SK-N-SH treated with all-trans-retinoic acid at 6 μM for 48 hours (cell line): ENCODE results near the gene DCST2.

ENCODE experiments used
- ATAC-seq: fragments of 200-7000 bp; cut with Tn5 transposase; 3 replicates; pipeline ENCODE4 v1.9.1; 2020; ENCODE audit warnings: mild to moderate bottlenecking, moderate library complexity
- ARNTL ChIP-seq: fragments of 450-650 bp; formaldehyde crosslinking; IDR thresholded peaks from 2 replicates; pipeline ENCODE4 v1.5.0; 2020; ENCODE audit warnings: low read depth, mild to moderate bottlenecking, moderate library complexity, borderline replicate concordance
- BACH2 ChIP-seq: fragments of 250-450 bp; sonication (Bioruptor Pico); IDR thresholded peaks from 2 replicates; pipeline ENCODE4 v1.9.0; 2021; ENCODE audit warnings: mild to moderate bottlenecking, borderline replicate concordance
- CSDC2 ChIP-seq: fragments of 250-450 bp; sonication (Bioruptor Pico); IDR thresholded peaks from 2 replicates; pipeline ENCODE4 v1.5.0; 2020; ENCODE audit warnings: mild to moderate bottlenecking, moderate library complexity
- ESRRG ChIP-seq: fragments of 250-450 bp; sonication (Bioruptor Pico); IDR thresholded peaks from 2 replicates; pipeline ENCODE4 v1.6.1; 2021; ENCODE audit warnings: mild to moderate bottlenecking
- GLIS3 ChIP-seq: fragments of 250-450 bp; sonication (Bioruptor Pico); IDR thresholded peaks from 2 replicates; pipeline ENCODE4 v1.5.0; 2020; ENCODE audit warnings: mild to moderate bottlenecking, moderate library complexity
- OSR1 ChIP-seq: fragments of 250-450 bp; sonication (Bioruptor Pico); IDR thresholded peaks from 2 replicates; pipeline ENCODE4 v1.8.0; 2022; ENCODE audit warnings: moderate library complexity, mild to moderate bottlenecking, inconsistent platforms
- PPARA ChIP-seq: fragments of 250-450 bp; sonication (Bioruptor Pico); IDR thresholded peaks from 2 replicates; pipeline ENCODE4 v1.5.0; 2020; ENCODE audit warnings: mild to moderate bottlenecking, borderline replicate concordance
- RARB ChIP-seq: fragments of 250-450 bp; sonication (Bioruptor Pico); IDR thresholded peaks from 2 replicates; pipeline ENCODE4 v1.8.0; 2021; ENCODE audit warnings: mild to moderate bottlenecking, moderate library complexity
- SNAI2 ChIP-seq: fragments of 250-450 bp; sonication (Bioruptor Pico); IDR thresholded peaks from 2 replicates; pipeline ENCODE4 v1.5.0; 2020; ENCODE audit warnings: mild to moderate bottlenecking, moderate library complexity
- TCF4 ChIP-seq: fragments of 250-450 bp; sonication (Bioruptor Pico); IDR thresholded peaks from 2 replicates; pipeline ENCODE4 v1.8.0; 2021; ENCODE audit warnings: mild to moderate bottlenecking, moderate library complexity, borderline replicate concordance
- TOX ChIP-seq: fragments of 250-450 bp; sonication (Bioruptor Pico); IDR thresholded peaks from 2 replicates; pipeline ENCODE4 v1.8.0; 2021; ENCODE audit warnings: mild to moderate bottlenecking, moderate library complexity, borderline replicate concordance
- ZC3H10 ChIP-seq: fragments of 250-450 bp; sonication (Bioruptor Pico); IDR thresholded peaks from 2 replicates; pipeline ENCODE4 v1.5.1; 2021; ENCODE audit warnings: mild to moderate bottlenecking, moderate library complexity
- ZFP3 ChIP-seq: fragments of 250-450 bp; sonication (Bioruptor Pico); IDR thresholded peaks from 2 replicates; pipeline ENCODE4 v1.5.0; 2020; ENCODE audit warnings: mild to moderate bottlenecking, moderate library complexity
- ZFP30 ChIP-seq: fragments of 450-650 bp; formaldehyde crosslinking; IDR thresholded peaks from 2 replicates; pipeline ENCODE4 v1.5.0; 2022; ENCODE audit warnings: mild to moderate bottlenecking, moderate library complexity
- ZNF565 ChIP-seq: fragments of 450-650 bp; formaldehyde crosslinking; conservative IDR thresholded peaks from 2 replicates; pipeline ENCODE4 v1.5.0; 2020; ENCODE audit warnings: low read depth, mild to moderate bottlenecking, moderate library complexity
- ZNF70 ChIP-seq: fragments of 450-650 bp; formaldehyde crosslinking; IDR thresholded peaks from 2 replicates; pipeline ENCODE4 v1.5.0; 2020; ENCODE audit warnings: mild to moderate bottlenecking, moderate library complexity
- ZNF8 ChIP-seq: fragments of 450-650 bp; formaldehyde crosslinking; IDR thresholded peaks from 2 replicates; pipeline ENCODE4 v1.5.0; 2020; ENCODE audit warnings: mild to moderate bottlenecking, moderate library complexity
- TF ChIP-seq, protein P1 (sequence below): fragments of 250-450 bp; sonication (Bioruptor Pico); IDR thresholded peaks from 2 replicates; pipeline ENCODE4 v1.5.0; 2020; ENCODE audit warnings: mild to moderate bottlenecking, moderate library complexity
- TF ChIP-seq, protein P2 (sequence below): fragments of 250-450 bp; sonication (Bioruptor Pico); IDR thresholded peaks from 2 replicates; pipeline ENCODE4 v1.5.1; 2020; ENCODE audit warnings: low read depth, mild to moderate bottlenecking, moderate library complexity
- TF ChIP-seq, protein P3 (sequence below): fragments of 250-450 bp; sonication (Bioruptor Pico); IDR thresholded peaks from 2 replicates; pipeline ENCODE4 v1.8.0; 2021; ENCODE audit warnings: low read depth, mild to moderate bottlenecking, moderate library complexity, borderline replicate concordance
- TF ChIP-seq, protein P4 (sequence below): fragments of 250-450 bp; sonication (Bioruptor Pico); IDR thresholded peaks from 2 replicates; pipeline ENCODE4 v1.8.0; 2020; ENCODE audit warnings: mild to moderate bottlenecking, moderate library complexity, borderline replicate concordance
- TF ChIP-seq, protein P5 (sequence below): fragments of 250-450 bp; sonication (Bioruptor Pico); IDR thresholded peaks from 2 replicates; pipeline ENCODE4 v1.5.1; 2021; ENCODE audit warnings: mild to moderate bottlenecking, moderate library complexity

Gene DCST2

DNA sequence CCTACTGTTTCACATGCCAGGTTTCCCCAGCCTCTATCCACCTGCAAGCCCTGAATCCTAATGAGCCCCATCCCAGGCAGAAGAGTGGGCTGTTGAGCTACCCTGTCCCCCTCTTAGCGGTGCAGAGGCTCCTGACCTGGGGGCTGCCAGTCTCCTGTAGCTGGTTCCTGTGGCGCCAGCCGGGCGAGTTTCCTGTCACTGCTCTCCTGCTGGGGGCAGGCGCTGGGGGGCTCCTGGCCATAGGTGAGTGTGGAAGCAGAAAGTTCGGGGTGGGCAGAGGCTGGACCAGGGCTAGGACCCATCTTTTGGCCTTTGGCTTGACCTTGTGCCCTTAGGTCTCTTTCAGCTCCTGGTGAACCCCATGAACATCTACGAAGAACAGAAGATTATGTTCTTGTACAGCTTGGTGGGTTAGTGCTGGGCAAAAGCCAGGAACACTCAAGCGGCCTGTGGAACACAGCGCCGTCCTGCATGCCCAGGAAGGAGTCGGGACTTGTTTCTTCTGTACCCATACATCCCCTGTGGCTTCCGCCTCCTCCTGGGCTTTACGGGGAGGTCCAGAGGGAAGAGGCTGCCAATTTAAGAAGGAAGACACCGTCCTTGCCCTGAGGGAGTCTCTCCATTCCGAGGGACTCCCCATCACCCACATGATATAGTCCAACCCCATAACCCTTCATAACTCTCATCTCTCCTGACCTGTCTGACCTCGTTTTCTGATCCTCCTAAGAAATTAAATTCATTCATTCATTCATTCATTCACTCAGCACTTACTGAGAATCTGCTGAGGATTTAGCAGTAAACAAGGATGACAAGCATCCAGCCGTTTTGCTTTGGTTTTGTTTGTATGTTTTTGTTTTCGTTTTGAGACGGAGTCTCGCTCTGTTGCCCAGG, 982 bp upstream of the DCST2 start:
- TF ChIP-seq, protein P1, sequence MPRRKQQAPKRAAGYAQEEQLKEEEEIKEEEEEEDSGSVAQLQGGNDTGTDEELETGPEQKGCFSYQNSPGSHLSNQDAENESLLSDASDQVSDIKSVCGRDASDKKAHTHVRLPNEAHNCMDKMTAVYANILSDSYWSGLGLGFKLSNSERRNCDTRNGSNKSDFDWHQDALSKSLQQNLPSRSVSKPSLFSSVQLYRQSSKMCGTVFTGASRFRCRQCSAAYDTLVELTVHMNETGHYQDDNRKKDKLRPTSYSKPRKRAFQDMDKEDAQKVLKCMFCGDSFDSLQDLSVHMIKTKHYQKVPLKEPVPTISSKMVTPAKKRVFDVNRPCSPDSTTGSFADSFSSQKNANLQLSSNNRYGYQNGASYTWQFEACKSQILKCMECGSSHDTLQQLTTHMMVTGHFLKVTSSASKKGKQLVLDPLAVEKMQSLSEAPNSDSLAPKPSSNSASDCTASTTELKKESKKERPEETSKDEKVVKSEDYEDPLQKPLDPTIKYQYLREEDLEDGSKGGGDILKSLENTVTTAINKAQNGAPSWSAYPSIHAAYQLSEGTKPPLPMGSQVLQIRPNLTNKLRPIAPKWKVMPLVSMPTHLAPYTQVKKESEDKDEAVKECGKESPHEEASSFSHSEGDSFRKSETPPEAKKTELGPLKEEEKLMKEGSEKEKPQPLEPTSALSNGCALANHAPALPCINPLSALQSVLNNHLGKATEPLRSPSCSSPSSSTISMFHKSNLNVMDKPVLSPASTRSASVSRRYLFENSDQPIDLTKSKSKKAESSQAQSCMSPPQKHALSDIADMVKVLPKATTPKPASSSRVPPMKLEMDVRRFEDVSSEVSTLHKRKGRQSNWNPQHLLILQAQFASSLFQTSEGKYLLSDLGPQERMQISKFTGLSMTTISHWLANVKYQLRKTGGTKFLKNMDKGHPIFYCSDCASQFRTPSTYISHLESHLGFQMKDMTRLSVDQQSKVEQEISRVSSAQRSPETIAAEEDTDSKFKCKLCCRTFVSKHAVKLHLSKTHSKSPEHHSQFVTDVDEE (CRISPR knock-in tag): no peak
- TF ChIP-seq SNAI2 (CRISPR knock-in tag) (no peak), RARB (CRISPR knock-in tag) (no peak), ZNF565 (CRISPR knock-in tag) (no peak), ZC3H10 (CRISPR knock-in tag) (no peak), GLIS3 (CRISPR knock-in tag) (no peak), BACH2 (no peak), ZFP3 (CRISPR knock-in tag) (no peak), ESRRG (CRISPR knock-in tag) (no peak), CSDC2 (CRISPR knock-in tag) (no peak), ARNTL (CRISPR knock-in tag) (no peak)
- TF ChIP-seq, protein P2, sequence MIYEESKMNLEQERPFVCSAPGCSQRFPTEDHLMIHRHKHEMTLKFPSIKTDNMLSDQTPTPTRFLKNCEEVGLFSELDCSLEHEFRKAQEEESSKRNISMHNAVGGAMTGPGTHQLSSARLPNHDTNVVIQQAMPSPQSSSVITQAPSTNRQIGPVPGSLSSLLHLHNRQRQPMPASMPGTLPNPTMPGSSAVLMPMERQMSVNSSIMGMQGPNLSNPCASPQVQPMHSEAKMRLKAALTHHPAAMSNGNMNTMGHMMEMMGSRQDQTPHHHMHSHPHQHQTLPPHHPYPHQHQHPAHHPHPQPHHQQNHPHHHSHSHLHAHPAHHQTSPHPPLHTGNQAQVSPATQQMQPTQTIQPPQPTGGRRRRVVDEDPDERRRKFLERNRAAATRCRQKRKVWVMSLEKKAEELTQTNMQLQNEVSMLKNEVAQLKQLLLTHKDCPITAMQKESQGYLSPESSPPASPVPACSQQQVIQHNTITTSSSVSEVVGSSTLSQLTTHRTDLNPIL (CRISPR knock-in tag): no peak
- ATAC-seq: no peak

DNA sequence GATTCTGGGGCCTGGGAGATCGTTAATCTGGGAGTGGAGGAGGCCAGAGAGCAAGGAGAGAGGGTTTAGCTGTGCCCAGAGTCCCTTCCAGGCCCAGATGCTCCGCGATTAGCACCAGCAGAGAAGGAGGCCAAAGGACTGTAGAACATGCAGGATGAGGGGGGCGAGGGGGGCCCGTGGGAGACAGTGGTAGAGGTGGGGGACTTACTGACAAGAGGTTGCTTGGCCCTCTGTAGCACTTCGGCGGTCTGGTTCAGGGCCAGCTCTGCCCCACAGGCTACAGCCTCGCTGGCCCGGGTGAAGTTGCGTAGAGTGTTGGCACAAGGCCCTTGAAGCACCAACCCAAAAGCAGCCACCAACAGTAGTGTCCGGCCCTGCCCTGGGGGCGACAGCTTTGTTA, 695 bp downstream of the DCST2 start:
- no peak for TF ChIP-seq ZFP30 (CRISPR knock-in tag)
- no peak for TF ChIP-seq ESRRG (CRISPR knock-in tag)
- TF ChIP-seq TCF4 (CRISPR knock-in tag): no peak
- TF ChIP-seq ZFP3 (CRISPR knock-in tag): no peak
- no peak for ATAC-seq

DNA sequence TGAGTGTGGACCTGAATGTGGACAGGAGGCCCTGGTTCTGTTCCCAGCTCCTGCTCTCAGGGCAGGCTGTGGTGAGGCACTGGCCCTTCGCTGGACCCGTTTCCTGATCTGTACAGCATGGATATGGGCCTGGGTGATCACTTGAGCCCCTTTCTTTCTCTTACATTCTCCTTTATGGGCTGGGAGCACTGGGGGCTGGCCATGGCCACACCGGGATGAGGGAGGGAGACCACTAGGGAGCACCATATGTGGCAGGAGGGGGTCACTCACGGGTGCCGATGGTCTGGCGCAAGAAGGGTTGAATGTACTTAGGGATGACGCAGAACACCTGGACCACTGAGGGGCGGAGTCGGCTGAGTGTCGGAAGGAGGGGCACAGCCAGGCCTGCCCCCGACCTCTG, 2.7 kb downstream of the DCST2 start:
- no peak for ATAC-seq
- TF ChIP-seq, protein P3, sequence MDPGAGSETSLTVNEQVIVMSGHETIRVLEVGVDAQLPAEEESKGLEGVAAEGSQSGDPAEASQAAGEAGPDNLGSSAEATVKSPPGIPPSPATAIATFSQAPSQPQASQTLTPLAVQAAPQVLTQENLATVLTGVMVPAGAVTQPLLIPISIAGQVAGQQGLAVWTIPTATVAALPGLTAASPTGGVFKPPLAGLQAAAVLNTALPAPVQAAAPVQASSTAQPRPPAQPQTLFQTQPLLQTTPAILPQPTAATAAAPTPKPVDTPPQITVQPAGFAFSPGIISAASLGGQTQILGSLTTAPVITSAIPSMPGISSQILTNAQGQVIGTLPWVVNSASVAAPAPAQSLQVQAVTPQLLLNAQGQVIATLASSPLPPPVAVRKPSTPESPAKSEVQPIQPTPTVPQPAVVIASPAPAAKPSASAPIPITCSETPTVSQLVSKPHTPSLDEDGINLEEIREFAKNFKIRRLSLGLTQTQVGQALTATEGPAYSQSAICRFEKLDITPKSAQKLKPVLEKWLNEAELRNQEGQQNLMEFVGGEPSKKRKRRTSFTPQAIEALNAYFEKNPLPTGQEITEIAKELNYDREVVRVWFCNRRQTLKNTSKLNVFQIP: no peak
- TF ChIP-seq PPARA (CRISPR knock-in tag) (no peak), OSR1 (CRISPR knock-in tag) (no peak), ESRRG (CRISPR knock-in tag) (no peak), SNAI2 (CRISPR knock-in tag) (no peak), TOX (CRISPR knock-in tag) (no peak), ZC3H10 (CRISPR knock-in tag) (no peak), ZFP30 (CRISPR knock-in tag) (no peak), RARB (CRISPR knock-in tag) (no peak), ZNF70 (CRISPR knock-in tag) (no peak), TCF4 (CRISPR knock-in tag) (no peak), ZFP3 (CRISPR knock-in tag) (no peak), ZNF8 (CRISPR knock-in tag) (no peak), ARNTL (CRISPR knock-in tag) (no peak), BACH2 (no peak), ZNF565 (CRISPR knock-in tag) (no peak)
- TF ChIP-seq, protein P4, sequence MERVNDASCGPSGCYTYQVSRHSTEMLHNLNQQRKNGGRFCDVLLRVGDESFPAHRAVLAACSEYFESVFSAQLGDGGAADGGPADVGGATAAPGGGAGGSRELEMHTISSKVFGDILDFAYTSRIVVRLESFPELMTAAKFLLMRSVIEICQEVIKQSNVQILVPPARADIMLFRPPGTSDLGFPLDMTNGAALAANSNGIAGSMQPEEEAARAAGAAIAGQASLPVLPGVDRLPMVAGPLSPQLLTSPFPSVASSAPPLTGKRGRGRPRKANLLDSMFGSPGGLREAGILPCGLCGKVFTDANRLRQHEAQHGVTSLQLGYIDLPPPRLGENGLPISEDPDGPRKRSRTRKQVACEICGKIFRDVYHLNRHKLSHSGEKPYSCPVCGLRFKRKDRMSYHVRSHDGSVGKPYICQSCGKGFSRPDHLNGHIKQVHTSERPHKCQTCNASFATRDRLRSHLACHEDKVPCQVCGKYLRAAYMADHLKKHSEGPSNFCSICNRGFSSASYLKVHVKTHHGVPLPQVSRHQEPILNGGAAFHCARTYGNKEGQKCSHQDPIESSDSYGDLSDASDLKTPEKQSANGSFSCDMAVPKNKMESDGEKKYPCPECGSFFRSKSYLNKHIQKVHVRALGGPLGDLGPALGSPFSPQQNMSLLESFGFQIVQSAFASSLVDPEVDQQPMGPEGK (CRISPR knock-in tag): no peak
- TF ChIP-seq, protein P1 (CRISPR knock-in tag): no peak
- TF ChIP-seq, protein P5, sequence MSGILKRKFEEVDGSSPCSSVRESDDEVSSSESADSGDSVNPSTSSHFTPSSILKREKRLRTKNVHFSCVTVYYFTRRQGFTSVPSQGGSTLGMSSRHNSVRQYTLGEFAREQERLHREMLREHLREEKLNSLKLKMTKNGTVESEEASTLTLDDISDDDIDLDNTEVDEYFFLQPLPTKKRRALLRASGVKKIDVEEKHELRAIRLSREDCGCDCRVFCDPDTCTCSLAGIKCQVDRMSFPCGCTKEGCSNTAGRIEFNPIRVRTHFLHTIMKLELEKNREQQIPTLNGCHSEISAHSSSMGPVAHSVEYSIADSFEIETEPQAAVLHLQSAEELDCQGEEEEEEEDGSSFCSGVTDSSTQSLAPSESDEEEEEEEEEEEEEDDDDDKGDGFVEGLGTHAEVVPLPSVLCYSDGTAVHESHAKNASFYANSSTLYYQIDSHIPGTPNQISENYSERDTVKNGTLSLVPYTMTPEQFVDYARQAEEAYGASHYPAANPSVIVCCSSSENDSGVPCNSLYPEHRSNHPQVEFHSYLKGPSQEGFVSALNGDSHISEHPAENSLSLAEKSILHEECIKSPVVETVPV: no peak
- TF ChIP-seq, protein P2 (CRISPR knock-in tag): no peak
